ENCODE results near the gene NRG2. TPM values are rescaled to one million over a fixed set of nuclear protein-coding genes. Genes with fewer than 3 reads are reported as not detected.
A peak's percentile ranks its signal among the peaks of the same experiment; 100 is the strongest.

NRG2 gene
- total RNA-seq, 2 donors from 2014 or later = 6.6 to 11.1 TPM

DNA sequence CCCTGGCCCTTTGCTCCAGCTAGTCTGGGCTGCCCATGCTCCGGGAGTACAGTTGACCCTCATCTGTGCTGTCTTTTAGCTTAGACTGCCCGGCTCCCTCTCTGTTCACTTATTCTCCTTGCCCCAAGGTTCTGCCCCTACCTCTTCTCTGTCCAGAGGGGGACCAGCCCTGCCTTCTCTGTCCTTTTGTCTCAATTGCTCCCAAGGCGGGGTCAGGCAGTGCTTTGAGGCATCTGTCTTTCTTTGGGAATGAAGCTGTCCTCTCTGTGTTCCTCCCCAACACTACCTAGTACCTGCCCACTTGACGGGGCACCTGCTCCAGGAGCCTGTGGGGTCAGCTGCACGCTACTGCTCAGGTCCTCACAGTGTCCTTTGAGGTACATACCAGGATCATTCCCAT, 188.1 kb downstream of the NRG2 start:
- 94% methylated on average over 5 of the region's 5 CpGs for WGBS
- Histone ChIP-seq H3K4me3 (no peak overlapping the region), H3K9me3 (no peaks in the 10 kb centered on the region), H3K36me3 (no peaks in the 10 kb centered on the region), H3K27me3 (replicated peaks; ENCODE audit: insufficient read depth) (no peaks in the 10 kb centered on the region), H3K27ac (no peak overlapping the region), H3K4me1 (replicated peaks) (no peaks in the 10 kb centered on the region)
- DNase-seq (ENCODE audit: low spot score) = no peak
- intact Hi-C loops (cut with DNase I) = no loop called here
- TF ChIP-seq POLR2A (IDR thresholded peaks at IDR 0.05) = no peak
- TF ChIP-seq, protein P1, sequence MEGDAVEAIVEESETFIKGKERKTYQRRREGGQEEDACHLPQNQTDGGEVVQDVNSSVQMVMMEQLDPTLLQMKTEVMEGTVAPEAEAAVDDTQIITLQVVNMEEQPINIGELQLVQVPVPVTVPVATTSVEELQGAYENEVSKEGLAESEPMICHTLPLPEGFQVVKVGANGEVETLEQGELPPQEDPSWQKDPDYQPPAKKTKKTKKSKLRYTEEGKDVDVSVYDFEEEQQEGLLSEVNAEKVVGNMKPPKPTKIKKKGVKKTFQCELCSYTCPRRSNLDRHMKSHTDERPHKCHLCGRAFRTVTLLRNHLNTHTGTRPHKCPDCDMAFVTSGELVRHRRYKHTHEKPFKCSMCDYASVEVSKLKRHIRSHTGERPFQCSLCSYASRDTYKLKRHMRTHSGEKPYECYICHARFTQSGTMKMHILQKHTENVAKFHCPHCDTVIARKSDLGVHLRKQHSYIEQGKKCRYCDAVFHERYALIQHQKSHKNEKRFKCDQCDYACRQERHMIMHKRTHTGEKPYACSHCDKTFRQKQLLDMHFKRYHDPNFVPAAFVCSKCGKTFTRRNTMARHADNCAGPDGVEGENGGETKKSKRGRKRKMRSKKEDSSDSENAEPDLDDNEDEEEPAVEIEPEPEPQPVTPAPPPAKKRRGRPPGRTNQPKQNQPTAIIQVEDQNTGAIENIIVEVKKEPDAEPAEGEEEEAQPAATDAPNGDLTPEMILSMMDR (IDR thresholded peaks at IDR 0.05) = no peak
- TF ChIP-seq POLR2AphosphoS5 (IDR thresholded peaks at IDR 0.05) = no peak

DNA sequence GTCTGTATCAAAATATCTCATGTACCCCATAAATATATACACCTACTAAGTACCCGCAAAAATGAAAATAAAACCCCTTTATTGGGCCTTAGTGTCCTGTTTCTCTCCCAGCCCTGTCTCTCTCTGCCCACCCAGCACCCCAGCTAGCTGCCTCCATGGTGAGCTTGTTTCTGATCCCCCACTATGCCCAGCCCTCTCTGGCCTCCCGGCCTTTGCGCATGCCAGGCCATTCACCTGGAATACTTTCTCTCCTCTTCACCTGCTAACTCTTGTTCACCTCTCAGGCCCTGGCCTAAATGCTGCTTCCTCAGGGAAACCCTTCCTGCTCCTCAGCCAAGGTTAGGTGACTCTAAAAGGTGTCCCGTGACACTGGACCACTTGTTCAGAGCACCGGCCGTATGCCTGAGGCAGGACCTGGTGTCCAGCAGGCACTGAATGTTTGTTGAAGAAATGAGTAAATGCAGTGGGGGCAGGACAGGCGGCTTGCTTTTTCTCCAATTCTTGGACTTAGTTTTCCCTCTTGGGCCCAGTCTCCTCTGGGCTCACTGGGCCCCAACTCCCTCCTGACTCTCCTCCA, 189.0 kb downstream of the NRG2 start:
- intact Hi-C loops (cut with DNase I) = no loop called here
- H3K27me3 ChIP-seq (replicated peaks; ENCODE audit: insufficient read depth) = no peaks in the 10 kb centered on the region
- no peaks in the 10 kb centered on the region for H3K4me1 ChIP-seq (replicated peaks)
- no peak overlapping the region for H3K4me3 ChIP-seq
- DNase-seq (ENCODE audit: low spot score) = no peak
- no peaks in the 10 kb centered on the region for H3K9me3 ChIP-seq
- H3K36me3 ChIP-seq = no peaks in the 10 kb centered on the region
- no peak overlapping the region for H3K27ac ChIP-seq
- no peak for TF ChIP-seq POLR2AphosphoS5 (IDR thresholded peaks at IDR 0.05)
- TF ChIP-seq, protein P1 (IDR thresholded peaks at IDR 0.05) = no peak
- TF ChIP-seq POLR2A (IDR thresholded peaks at IDR 0.05) = no peak
- WGBS = 96% methylated on average over 7 of the region's 7 CpGs

DNA sequence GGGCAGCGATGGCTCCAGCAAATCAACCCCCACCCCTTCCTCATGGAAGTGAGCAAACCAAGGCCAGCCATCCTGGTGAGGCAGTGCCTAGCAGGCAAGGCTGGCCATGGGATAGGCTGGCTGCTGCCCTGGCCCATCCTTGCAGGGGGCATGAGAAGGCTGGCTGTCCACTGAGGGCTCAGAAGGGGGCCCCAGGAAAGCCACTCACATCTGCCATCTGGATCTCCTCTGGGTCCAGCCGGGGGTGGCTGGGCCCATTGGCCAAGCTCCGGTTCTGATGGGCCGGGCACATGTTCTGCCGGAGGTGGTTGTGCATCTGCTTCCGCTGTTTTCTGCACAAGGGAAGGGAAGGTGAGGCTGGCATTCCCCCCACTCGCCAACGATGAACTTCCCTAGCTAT, 190.4 kb downstream of the NRG2 start:
- Histone ChIP-seq H3K36me3 (no peaks in the 10 kb centered on the region), H3K27ac (no peak overlapping the region), H3K27me3 (replicated peaks; ENCODE audit: insufficient read depth) (no peaks in the 10 kb centered on the region), H3K4me1 (replicated peaks) (no peaks in the 10 kb centered on the region), H3K9me3 (no peaks in the 10 kb centered on the region), H3K4me3 (no peak overlapping the region)
- TF ChIP-seq POLR2A (IDR thresholded peaks at IDR 0.05) (no peak), POLR2AphosphoS5 (IDR thresholded peaks at IDR 0.05) (no peak)
- TF ChIP-seq, protein P1 (IDR thresholded peaks at IDR 0.05) = no peak
- 94% methylated on average over 8 of the region's 8 CpGs for WGBS
- intact Hi-C loops (cut with DNase I) = no loop called here
- no peak for DNase-seq (ENCODE audit: low spot score)

DNA sequence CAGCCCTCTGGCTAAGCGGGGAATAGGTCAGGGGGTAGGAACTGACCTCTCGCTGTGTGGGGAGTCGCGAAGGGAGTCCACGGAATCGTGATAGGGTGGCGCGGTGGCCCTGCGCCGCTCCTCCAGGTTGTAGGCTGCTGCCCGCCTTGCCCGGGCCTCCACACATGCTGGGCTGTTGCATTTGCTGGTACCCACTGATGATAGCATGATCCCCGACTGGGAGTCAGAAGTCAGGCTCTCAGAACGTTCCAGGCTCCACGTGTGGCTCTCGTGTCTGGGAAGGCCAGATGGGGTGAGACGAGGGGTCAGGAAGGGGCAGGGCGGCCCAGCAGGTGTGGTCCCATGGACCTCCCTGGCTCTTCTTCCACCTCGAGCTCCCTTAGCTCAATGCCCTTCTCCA, 191.5 kb downstream of the NRG2 start:
- no peak for TF ChIP-seq POLR2A (IDR thresholded peaks at IDR 0.05)
- TF ChIP-seq, protein P1 (IDR thresholded peaks at IDR 0.05) = no peak
- no peak for DNase-seq (ENCODE audit: low spot score)
- no peaks in the 10 kb centered on the region for H3K4me1 ChIP-seq (replicated peaks)
- no peaks in the 10 kb centered on the region for H3K36me3 ChIP-seq
- H3K4me3 ChIP-seq = no peak overlapping the region
- no peak overlapping the region for H3K27ac ChIP-seq
- no peaks in the 10 kb centered on the region for H3K9me3 ChIP-seq
- WGBS = 93% methylated on average over 19 of the region's 19 CpGs
- H3K27me3 ChIP-seq (replicated peaks; ENCODE audit: insufficient read depth) = no peaks in the 10 kb centered on the region
- intact Hi-C loops (cut with DNase I) = no loop called here

DNA sequence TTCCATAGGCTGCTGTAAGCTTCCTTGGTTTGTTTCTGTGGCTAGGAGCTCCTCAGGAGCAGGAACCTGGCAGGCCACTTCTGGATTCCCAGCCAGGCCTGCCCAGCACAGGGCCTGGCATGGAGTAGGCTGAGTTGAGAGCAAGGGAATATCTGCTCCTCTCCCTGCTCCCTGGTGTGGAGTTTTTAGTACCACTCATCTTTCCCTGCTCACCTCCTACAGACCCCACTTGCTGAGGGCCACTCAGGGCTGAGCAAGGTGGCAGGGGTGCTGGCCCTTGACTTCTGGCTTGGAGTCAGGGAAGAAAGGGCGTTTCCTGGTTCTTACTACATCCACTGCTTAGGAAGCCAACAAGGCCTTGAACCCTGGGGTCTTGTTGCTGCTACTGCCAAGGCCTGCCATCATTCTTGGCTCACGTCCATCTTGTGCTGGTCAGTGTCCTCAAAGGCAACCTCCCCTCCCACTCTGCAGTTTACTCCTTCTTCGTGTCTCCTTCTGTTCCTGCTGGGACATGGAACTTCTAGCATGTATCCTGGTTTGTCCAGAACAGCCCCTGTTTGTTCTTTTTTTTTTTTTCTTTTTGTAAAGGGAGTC, 192.6 kb downstream of the NRG2 start:
- Histone ChIP-seq H3K4me1 (replicated peaks) (no peaks in the 10 kb centered on the region), H3K9me3 (no peaks in the 10 kb centered on the region), H3K4me3 (no peak overlapping the region), H3K27me3 (replicated peaks; ENCODE audit: insufficient read depth) (no peaks in the 10 kb centered on the region), H3K36me3 (no peaks in the 10 kb centered on the region), H3K27ac (peak overlapping the region in 1 of 2 donors; percentile 24)
- 89% methylated on average over 3 of the region's 3 CpGs for WGBS
- intact Hi-C loops (cut with DNase I) = no loop called here
- TF ChIP-seq, protein P1 (IDR thresholded peaks at IDR 0.05) = no peak
- TF ChIP-seq POLR2AphosphoS5 (IDR thresholded peaks at IDR 0.05) (no peak), POLR2A (IDR thresholded peaks at IDR 0.05) (no peak)
- DNase-seq (ENCODE audit: low spot score) = no peak

Data from prostate gland (tissue), 2 donors.